GM15510 (cell line): ENCODE results near the gene CNPPD1.

ENCODE experiments used
- POLR2A ChIP-seq: IDR thresholded peaks from 3 replicates; pipeline ENCODE4 v1.6.1; 2011; ENCODE audit warnings: borderline replicate concordance; ENCODE audit not compliant: insufficient read length; ENCODE audit errors: extremely low read depth

The CNPPD1 gene

DNA sequence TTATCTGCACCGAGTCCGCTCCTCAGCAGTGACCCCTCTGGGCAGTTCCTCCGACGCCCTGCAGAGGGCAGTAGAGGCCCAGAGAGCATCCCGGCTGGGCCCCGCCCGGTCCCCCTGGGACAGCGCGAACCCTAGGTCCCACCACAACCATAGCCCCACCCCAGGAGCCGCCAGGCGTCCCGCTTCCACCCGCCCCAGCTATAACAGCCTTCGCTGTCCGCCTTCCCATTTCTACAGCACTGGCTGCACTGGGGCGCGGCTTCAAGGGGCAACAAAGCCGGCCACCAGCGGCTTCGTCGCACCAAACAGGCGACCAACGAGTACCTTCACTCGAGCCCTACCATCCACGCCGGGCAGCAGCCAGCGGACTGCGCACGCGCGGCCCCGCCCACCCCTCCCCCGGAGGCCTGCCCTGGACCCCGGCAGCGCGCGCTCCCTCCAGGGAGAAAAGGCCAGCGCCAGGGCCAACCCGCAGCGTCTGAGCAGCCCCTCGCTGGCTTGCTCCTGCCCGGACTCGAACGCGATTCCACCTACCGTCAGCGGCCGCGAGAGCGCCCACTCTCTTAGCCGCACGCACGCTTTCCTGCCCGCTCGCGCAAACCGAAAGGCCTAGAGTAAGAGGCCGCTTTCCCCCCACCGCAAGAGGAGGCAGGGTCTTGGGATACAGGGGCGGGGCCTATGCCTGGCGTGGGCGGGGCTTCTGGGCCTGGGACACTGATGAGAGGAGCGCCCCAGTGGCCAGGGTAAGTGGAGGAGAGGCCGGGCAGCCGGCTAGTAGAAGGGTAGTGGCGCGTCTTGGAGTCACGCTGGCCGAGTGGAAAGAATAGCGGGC is 16.3 kb downstream of the CNPPD1 start, which contains the start of gene NHEJ1:
Gene NHEJ1 (minus strand): TSS at position 630 of the 832 bp plus-strand sequence. CDS start 2,453 bp downstream, outside the sequence.
- TF ChIP-seq POLR2A, result peak; percentile 82

DNA sequence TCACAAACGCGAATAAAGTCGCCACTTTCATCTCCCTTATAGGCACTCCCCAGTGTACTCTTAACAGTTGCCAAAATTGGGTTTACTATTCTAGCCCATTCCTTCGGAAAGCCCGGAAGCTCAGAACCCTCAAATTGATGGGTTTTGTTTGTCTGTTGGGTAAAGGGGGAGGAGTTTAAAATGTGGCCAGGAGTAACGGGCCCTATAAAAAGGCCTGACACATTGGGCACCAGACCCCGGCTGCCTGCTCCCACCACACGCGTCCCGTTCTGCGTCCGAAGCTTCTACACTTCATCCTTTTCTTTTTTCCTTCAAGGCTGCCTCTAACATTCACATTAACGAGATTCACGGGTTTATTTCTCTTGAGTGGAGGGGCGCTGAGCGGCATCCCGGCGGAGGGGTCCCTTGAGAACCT is 16.9 kb downstream of the CNPPD1 start:
- no peak for TF ChIP-seq POLR2A

DNA sequence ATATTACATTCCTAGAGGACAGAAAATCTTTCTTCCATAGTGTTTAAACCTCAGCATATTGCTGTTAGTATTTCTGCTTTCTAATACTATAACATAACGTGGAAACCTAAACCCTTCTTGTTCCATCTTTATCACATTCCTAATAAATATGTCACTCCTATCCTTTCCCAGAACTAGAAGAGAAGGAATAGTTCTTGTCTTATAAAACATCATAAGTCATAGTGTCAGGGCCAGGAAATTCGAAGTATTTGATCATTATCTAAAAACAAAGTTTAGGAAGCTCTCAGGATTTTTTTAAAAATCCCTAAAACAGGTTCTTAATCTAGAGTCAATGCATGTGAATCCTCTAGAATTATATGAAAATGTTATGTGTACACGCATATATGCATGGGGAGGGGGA is 18.1 kb downstream of the CNPPD1 start:
- TF ChIP-seq POLR2A, result no peak

DNA sequence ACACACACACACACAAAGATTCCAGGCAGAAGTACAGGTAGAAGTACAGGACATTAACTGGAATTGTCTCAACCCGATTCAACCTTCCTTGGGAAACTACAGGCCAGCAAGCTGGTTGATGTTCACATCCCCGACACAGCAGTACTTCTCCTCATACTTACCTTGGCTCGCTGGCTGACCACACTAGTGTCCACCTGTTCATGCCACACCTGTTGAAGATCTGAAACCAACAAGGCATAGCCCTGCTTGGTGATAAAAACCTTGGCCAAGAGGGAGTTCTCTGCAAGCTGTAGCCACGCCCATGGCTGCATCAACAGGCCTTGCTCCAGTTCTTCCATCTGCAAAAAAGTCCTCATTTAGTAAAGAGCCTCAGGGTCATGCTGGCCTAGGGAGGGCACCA is 18.7 kb downstream of the CNPPD1 start:
- no peak for TF ChIP-seq POLR2A

GRCh38 chr2:219157396-219157795 is 19.3 kb downstream of the CNPPD1 start:
- TF ChIP-seq POLR2A, result no peak

- TF ChIP-seq POLR2A, result no peak
These were observed 21.6 kb downstream of the CNPPD1 start for GRCh38 chr2:219155054-219155644.

DNA sequence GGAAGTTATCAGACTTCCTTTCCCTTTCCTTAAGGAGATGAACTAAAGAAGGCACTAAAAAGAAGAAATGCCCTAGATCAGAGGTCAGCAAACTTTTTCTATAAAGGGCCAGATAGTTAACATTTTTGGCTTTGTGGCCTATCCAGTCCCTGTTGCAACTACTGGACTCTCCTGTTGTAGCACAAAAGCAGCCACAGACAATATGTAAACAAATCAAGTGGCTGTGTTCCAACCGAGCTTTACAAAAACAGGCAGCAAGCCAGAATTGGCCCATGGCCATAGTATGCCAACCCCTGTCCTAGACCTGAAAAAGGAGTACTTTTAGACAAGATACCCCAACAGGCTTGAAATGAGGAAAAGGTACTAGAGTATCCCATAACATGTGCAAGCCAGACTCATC is 27.1 kb downstream of the CNPPD1 start:
- TF ChIP-seq POLR2A, result no peak

DNA sequence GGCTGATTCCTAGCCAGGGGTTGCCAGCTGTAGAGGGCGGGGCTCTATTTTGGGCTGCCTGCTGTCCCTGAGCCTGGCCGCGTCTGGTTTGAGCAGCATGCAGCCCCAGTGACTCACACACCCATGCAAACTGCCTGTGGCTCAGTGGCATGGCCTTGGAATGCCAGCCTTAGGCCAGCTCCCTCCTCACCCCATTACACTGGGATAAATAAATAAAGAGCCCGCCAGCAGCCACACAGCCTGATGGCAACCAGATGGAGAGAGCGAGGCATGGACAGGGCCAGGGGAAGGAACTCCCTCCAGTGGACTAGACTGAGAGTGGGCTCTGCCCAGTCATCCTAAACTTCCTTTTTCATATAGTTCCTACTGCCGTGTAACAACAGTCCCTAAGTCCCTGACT is 34.4 kb downstream of the CNPPD1 start:
- TF ChIP-seq POLR2A, result no peak

GRCh38 chr2:219140722-219141121 is 36.0 kb downstream of the CNPPD1 start:
- no peak for TF ChIP-seq POLR2A

- no peak for TF ChIP-seq POLR2A
These were observed 42.7 kb downstream of the CNPPD1 start for GRCh38 chr2:219133976-219134375.

DNA sequence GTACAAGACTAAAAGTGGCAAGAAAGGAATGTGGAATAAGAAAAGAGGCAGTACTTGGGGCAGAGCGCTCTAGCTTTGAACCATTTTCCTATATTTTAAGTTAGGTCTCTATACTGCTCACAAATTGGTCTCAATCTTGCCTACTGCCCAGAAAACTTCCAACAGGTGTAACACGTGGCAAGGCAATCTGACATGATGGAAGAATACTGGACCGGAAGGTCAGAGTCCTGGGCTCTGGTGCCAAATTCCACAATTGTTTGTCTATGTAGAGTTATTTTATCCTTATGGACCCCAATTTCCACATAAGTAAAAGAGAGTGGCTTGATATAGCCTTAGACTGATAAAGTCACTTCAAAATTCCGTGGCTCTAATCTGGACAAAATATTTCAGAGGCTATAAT is 45.0 kb downstream of the CNPPD1 start:
- no peak for TF ChIP-seq POLR2A

- TF ChIP-seq POLR2A, result no peak
These were observed 45.4 kb downstream of the CNPPD1 start for GRCh38 chr2:219131327-219131726.

DNA sequence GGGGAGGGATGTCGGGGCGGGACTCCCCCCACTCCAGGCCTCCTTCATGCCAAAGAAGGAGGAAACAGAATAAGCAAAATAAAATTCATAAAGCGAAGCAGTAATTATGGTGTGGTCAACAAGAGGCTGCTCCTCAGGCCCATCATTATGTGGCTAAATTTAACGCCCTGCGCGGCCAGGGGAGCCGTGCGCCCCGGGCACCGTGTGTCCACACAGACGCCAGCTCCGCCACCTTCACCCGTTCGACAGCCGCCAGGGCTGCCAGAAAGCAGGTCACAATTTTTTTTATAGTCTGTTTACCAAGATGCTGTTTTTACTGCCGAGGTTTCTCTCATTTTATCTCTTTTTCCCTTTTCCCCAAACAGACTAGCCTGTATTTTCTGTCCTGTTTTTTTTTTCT is 47.1 kb downstream of the CNPPD1 start:
- no peak for TF ChIP-seq POLR2A

DNA sequence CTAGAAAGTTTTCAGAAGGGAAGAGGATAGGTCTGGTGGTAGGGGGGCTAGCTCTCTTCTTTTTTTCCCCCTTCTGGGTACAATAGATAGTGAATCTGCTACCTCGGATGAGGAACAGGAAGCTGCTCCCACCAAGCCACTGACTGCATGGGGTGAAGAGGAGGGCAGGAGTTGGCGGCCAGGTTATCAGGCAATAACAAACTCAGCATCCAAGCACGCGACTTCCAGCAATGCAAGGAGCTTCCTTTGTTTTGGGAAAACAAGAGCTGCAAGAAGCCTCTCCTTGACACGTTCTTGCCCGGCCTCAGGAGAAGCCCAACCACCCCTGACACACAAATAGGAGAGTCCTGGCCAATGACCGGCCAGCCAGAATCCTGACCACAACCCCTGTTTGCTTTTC is 48.3 kb downstream of the CNPPD1 start:
- no peak for TF ChIP-seq POLR2A

DNA sequence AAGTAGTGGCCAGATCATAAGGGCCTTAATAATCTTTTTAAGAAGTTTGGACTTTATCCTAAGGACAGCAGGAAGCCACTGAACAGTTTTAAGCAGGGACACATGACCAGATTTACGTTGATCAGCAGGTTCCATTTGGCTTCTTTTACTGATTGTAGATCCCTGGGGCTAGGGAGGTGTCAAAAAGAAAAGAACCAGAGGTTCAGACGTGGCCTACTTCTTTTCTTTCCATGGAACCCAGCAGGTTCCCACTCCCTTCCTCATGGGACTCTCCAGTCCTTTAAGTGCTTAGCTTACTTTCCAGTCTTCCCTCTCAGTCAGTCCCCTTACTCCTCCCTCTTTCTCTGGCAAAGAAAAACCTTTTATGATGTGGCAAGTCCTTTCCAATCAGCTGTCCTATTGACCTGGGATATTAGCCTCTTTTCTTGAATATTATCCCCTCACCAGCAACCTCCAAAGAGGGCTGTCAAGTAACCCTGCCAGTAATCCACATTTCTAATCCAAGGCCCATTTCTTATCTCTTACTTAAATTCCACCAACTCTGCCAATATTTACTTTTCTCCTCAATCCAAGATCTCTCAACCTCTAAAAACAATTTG is 49.6 kb downstream of the CNPPD1 start:
- TF ChIP-seq POLR2A, result no peak

GRCh38 chr2:219126555-219126954 is 50.2 kb downstream of the CNPPD1 start:
- no peak for TF ChIP-seq POLR2A
